GM19324 (cell line): ENCODE measurements around the gene LAMC2.

ENCODE experiments used
- ATAC-seq: cut with Tn5 transposase; IDR thresholded peaks from one replicate; pipeline ENCODE4 v1.9.1; 2021; ENCODE audit warnings: mild to moderate bottlenecking, moderate library complexity; ENCODE audit not compliant: unreplicated experiment, low FRiP score

The LAMC2 gene

GRCh38 chr1:183209533-183210158, 23.6 kb downstream of the LAMC2 start:
- no peak for ATAC-seq

GRCh38 chr1:183210681-183211080, 24.6 kb downstream of the LAMC2 start:
- ATAC-seq: no peak

GRCh38 chr1:183212870-183213269, 26.8 kb downstream of the LAMC2 start:
- no peak for ATAC-seq

- ATAC-seq: no peak
Observed at GRCh38 chr1:183214021-183214970, 28.2 kb downstream of the LAMC2 start.

GRCh38 chr1:183215076-183215720, 29.1 kb downstream of the LAMC2 start:
- no peak for ATAC-seq

GRCh38 chr1:183215936-183216335, 29.9 kb downstream of the LAMC2 start:
- ATAC-seq: no peak

GRCh38 chr1:183218027-183218618, 32.1 kb downstream of the LAMC2 start:
- ATAC-seq: no peak

- no peak for ATAC-seq
Observed at GRCh38 chr1:183218971-183219615, 33.0 kb downstream of the LAMC2 start.

GRCh38 chr1:183219616-183220009, 33.5 kb downstream of the LAMC2 start:
- ATAC-seq: no peak

- ATAC-seq: no peak
Observed at GRCh38 chr1:183222909-183223308, 36.8 kb downstream of the LAMC2 start.

GRCh38 chr1:183223467-183223866, 37.4 kb downstream of the LAMC2 start:
- ATAC-seq: no peak

- ATAC-seq: no peak
Observed at GRCh38 chr1:183226361-183226760, 40.3 kb downstream of the LAMC2 start.

GRCh38 chr1:183226963-183227362, 40.9 kb downstream of the LAMC2 start:
- no peak for ATAC-seq

- ATAC-seq: no peak
Observed at GRCh38 chr1:183227422-183228346, 41.6 kb downstream of the LAMC2 start.

- no peak for ATAC-seq
Observed at GRCh38 chr1:183228347-183229220, 42.5 kb downstream of the LAMC2 start.

GRCh38 chr1:183230413-183230812, 44.3 kb downstream of the LAMC2 start:
- ATAC-seq: no peak

- ATAC-seq: no peak
Observed at GRCh38 chr1:183231545-183231944, 45.5 kb downstream of the LAMC2 start.

- ATAC-seq: no peak
Observed at GRCh38 chr1:183233113-183233512, 47.0 kb downstream of the LAMC2 start.
